KOPT-K1 (cell line): ENCODE results near the gene FXYD7.

Source experiments
- H3K27ac ChIP-seq: fragments of 200-600 bp; sonication (generic); 2 replicates; pipeline ENCODE4 v1.5.1; 2016; ENCODE audit warnings: antibody characterized with exemption, mild to moderate bottlenecking, low read depth, low read length; ENCODE audit not compliant: poor library complexity, severe bottlenecking
- H3K36me3 ChIP-seq: fragments of 200-600 bp; sonication (generic); 2 replicates; pipeline ENCODE4 v1.5.1; 2017; ENCODE audit warnings: antibody characterized with exemption, mild to moderate bottlenecking, low read length, moderate library complexity; ENCODE audit not compliant: insufficient read depth
- H3K9me3 ChIP-seq: fragments of 200-600 bp; sonication (generic); 2 replicates; pipeline ENCODE4 v1.5.1; 2017; ENCODE audit warnings: antibody characterized with exemption, low read length, mild to moderate bottlenecking; ENCODE audit not compliant: insufficient read depth, poor library complexity, severe bottlenecking

FXYD7 gene

GRCh38 chr19:35118268-35119020, 24.6 kb upstream of the FXYD7 start:
- Histone ChIP-seq H3K36me3 (no peaks in the 10 kb centered on the region), H3K9me3 (no peaks in the 10 kb centered on the region), H3K27ac (no peak overlapping the region)

DNA sequence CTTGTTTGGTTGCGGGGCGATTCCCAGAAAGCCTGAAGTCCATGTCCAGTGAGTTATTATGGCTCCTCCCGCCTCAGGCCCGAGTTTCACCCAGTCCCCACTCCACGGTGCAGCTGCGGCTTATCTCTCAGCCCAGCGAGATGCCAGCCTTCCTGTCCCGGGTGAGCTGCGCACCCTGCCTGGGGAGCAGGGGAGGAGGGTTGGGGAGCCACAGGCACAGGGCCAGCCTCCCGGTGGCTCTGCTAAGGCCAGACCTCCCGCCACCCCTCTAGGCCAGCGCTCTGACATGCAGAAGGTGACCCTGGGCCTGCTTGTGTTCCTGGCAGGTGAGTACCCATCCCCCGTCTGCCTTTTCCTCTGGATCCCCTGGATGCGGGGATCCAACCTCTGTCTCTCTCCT, 24.0 kb upstream of the FXYD7 start:
- H3K9me3 ChIP-seq = no peaks in the 10 kb centered on the region
- no peak overlapping the region for H3K27ac ChIP-seq
- no peaks in the 10 kb centered on the region for H3K36me3 ChIP-seq

- Histone ChIP-seq H3K27ac (no peak overlapping the region), H3K36me3 (no peaks in the 10 kb centered on the region), H3K9me3 (no peaks in the 10 kb centered on the region)
Measured at GRCh38 chr19:35119578-35120155, 23.4 kb upstream of the FXYD7 start.

GRCh38 chr19:35120492-35120891, 22.6 kb upstream of the FXYD7 start:
- no peaks in the 10 kb centered on the region for H3K9me3 ChIP-seq
- no peak overlapping the region for H3K27ac ChIP-seq
- no peaks in the 10 kb centered on the region for H3K36me3 ChIP-seq

DNA sequence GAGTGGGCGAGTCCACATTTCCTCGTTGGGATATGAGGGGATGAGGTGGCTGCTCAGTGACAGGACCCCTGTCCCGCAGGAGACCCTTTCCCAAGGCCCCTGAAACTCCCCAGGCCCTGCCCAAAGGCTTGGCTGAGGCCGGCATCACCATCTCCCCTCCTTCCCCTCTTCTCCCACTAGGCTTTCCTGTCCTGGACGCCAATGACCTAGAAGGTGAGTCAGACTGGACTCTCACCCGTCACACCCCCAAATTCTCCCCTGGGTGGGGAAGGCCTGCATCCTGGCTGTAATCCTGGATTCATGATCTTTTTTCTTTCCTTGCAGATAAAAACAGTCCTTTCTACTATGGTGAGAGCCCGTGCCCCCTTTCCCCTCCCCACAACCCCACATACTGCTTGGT, 22.2 kb upstream of the FXYD7 start:
- Histone ChIP-seq H3K9me3 (no peaks in the 10 kb centered on the region), H3K36me3 (no peaks in the 10 kb centered on the region), H3K27ac (no peak overlapping the region)

DNA sequence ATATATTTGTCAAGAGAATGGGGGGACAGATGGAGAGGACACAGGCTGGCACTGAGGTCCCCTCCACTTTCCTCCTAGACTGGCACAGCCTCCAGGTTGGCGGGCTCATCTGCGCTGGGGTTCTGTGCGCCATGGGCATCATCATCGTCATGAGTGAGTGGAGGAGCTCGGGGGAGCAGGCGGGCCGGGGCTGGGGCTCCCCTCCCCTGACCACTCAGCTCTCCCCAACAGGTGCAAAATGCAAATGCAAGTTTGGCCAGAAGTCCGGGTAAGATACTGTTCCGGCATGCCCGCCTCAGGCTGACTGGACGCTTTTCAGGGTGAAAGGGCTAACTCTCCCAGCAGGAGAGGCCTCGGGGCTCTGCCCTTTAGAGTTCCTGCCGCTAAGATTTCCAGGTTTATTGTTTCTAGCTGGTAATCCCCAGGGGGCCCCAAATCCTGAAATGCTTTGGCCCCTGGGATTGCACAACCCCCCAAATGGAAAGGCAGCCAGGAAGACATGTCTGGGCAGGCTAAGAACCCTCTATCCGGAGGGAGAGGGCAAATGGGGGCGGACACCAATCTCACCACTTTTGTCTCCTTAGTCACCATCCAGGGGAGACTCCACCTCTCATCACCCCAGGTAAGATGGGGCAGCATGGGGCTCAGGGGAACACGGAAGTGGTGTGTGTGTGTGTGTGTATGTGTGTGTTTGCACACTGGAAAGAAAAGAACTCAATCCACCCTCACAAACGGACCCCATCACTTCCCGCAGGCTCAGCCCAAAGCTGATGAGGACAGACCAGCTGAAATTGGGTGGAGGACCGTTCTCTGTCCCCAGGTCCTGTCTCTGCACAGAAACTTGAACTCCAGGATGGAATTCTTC, 20.1 kb upstream of the FXYD7 start:
- H3K27ac ChIP-seq = no peak overlapping the region
- H3K9me3 ChIP-seq = no peaks in the 10 kb centered on the region
- H3K36me3 ChIP-seq = no peaks in the 10 kb centered on the region

GRCh38 chr19:35123573-35123972, 19.5 kb upstream of the FXYD7 start:
- Histone ChIP-seq H3K9me3 (no peaks in the 10 kb centered on the region), H3K36me3 (no peaks in the 10 kb centered on the region), H3K27ac (no peak overlapping the region)

GRCh38 chr19:35124098-35125060, 18.7 kb upstream of the FXYD7 start:
- Histone ChIP-seq H3K36me3 (no peaks in the 10 kb centered on the region), H3K9me3 (no peaks in the 10 kb centered on the region), H3K27ac (peak overlapping the region; percentile 39)

DNA sequence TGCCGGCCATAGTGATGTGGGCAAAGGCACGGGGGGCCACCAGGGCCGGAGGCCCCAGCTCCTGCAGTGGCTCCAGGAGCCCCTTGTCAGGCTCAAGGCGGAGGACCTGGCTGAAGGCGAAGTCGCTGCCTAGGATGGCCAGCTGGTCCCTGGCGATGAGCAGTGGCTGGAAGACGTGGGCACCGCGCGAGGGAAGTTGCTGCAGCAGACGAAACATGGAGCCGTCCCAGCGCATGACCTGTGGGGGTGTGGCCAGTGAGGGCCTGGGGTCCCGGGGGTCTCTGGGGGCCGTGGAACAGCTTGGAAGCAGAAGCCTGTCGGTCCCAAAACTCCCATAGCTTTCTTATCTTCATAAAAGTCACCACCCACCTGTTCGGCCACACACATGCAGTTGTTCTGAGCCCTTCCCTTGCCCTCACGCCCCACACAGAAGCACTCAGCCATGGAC, 17.8 kb upstream of the FXYD7 start:
- no peaks in the 10 kb centered on the region for H3K36me3 ChIP-seq
- peak overlapping the region; percentile 39 for H3K27ac ChIP-seq
- H3K9me3 ChIP-seq = no peaks in the 10 kb centered on the region

DNA sequence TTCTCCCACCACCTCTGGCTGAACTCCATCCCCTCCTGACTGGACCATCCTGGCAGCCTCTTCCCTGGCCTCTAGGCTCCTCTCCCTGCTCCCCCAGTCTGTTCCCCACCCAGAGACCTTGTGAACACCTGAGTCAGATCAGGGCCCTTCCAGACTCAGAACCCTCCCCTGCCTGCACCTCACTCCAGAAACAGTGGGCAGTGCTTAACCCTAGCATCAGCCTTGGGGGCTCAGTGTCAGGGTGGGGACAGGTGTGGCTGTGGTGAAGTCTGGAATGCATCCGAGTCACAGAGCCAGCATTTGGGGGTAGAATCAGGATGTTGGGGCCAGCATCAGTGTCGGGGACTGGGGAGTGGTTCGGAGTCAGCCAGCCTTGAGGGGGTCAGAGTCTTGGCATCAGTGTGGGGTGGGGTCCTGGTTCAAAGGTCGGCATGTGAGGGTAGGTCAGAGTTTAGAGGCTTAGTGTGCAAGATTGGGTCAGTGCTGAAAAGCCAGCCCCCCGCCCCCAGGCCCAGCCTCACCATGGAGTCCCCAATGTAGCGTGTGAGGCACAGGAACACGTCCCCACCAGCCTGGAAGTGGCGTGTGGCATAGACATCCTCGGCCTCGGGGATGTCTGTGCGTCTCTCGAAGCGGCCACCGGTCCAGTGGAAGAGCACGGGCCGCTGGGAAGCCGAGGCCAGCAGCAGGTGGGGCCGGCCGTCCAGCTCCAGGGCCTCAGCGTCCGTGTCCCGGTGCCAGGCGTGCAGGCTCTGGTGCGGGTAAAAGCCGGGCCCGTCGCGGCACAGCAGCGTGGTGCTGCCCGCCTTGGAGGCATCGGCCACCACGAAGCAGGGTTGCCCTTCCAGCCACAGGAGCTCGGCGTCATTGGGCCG, 17.1 kb upstream of the FXYD7 start:
- Histone ChIP-seq H3K9me3 (no peaks in the 10 kb centered on the region), H3K36me3 (no peaks in the 10 kb centered on the region), H3K27ac (no peak overlapping the region)

- Histone ChIP-seq H3K9me3 (no peaks in the 10 kb centered on the region), H3K27ac (no peak overlapping the region), H3K36me3 (no peaks in the 10 kb centered on the region)
Measured at GRCh38 chr19:35126624-35126959, 16.5 kb upstream of the FXYD7 start.

- H3K27ac ChIP-seq = no peak overlapping the region
- no peaks in the 10 kb centered on the region for H3K9me3 ChIP-seq
- H3K36me3 ChIP-seq = no peaks in the 10 kb centered on the region
Measured at GRCh38 chr19:35127871-35128270, 15.2 kb upstream of the FXYD7 start.

DNA sequence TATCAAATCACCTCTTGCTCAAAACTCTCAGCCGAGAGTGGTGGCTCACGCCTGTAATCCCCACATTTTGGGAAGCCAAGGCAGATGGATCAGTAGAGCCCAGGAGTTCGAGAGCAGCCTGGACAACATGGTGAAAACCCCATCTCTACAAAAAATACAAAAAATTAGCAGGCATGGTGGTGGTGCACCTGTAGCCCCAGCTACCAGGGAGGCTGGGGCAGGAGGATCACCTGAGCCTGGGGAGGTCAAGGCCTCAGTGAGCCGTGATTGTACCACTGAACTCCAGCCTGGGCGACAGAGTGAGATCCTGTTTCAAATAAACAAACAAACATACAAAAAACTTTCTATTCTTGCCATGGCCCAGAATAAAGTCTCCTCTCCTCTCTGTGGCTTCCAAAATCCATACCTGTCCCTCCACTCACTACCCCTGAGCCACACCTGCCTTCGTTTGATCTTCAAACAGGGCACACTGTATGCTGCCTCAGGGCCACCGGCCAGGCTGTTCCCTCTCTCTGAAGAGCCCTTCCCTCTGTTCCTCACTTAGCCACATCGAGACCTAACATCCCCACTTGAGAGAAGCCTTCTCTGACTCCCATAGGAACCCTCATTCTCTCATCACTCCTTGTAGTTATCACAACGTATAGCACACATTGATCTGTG, 14.5 kb upstream of the FXYD7 start:
- H3K27ac ChIP-seq = no peak overlapping the region
- H3K9me3 ChIP-seq = no peaks in the 10 kb centered on the region
- H3K36me3 ChIP-seq = no peaks in the 10 kb centered on the region
